ENCODE measurements around the gene TST.
"Not testable (repeated sequence)": the region's sequence is repeated elsewhere in the genome, so short reads cannot be mapped to it uniquely, and the experiment has no call there.

TST gene

GRCh38 chr22:37012956-37013355 is 6.3 kb downstream of the TST start:
- no peak for DNase-seq

GRCh38 chr22:37012262-37012904 is 6.9 kb downstream of the TST start:
- DNase-seq = peak; percentile 21 to 23

GRCh38 chr22:37011472-37011871 is 7.8 kb downstream of the TST start:
- DNase-seq = no peak

GRCh38 chr22:37010976-37011375 is 8.3 kb downstream of the TST start:
- no peak for DNase-seq

GRCh38 chr22:37010174-37010573 is 9.1 kb downstream of the TST start:
- no peak for DNase-seq

DNA sequence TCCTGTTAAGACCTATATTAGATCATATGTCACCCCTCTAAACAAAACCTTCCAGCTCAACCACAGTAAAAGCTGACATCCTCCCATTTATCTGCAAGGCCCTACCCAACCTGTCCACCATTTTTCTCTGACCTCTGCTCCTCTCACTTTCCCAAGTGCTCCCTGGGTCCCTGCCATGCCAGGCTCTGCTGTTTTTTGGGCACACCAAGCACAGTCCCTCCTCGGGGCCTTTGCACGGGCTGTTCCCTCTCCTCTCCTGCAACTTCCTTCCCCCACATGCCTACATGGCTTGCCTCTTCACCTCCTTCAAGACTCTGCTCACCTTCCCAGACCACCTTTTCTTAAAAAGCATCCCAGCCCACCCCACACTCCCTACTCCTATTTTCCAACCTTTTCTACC is 9.8 kb downstream of the TST start:
- DNase-seq = no peak

- no peak for DNase-seq
Measured at GRCh38 chr22:37008365-37008764, 10.9 kb downstream of the TST start.

- DNase-seq = no peak
Measured at GRCh38 chr22:37007651-37008050, 11.6 kb downstream of the TST start.

GRCh38 chr22:37002633-37003032 is 16.6 kb downstream of the TST start:
- DNase-seq = peak in 1 of 2 donors; percentile 40

DNA sequence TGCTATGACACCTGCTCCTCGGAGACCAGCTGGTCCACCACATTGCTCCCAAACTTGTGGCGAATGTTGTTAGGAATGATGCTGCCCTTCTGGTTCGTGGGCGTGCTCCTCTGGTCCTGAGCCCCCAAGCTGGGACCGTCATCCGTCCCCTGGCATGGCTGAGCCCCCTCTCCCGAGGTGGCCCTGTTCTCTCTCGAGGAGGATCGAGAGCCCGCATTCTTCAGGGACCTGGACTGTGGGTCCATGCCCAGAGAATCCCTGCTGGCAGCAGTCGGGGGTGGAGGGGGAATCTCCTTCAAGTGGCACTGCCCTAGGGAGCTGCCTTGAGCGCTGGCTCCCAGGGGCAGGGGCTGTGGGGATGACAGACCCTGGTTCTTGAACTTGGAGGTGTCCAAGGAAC is 17.4 kb downstream of the TST start:
- DNase-seq = no peak

- no peak for DNase-seq
Measured at GRCh38 chr22:37000676-37001534, 18.3 kb downstream of the TST start.

DNA sequence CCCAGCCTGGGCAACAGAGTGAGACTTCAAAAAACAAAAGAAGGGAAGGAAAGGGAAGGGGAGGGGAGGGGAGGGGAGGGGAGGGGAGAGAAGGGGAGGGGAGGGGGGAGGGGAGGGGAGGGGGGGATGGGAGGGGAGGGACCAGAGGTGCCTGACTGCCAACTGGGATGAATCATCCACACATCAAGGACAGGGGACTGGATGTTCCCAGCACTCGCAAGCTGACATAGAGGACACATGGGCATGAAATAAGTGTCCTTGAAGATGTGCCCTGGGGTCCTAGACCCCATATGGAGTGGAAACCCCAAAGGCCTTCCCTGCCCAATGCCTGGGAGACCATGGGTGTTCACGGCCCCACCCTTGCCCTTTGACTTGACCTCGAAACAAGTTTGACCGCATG is 19.8 kb downstream of the TST start:
- no peak for DNase-seq

GRCh38 chr22:36998620-36999351 is 20.5 kb downstream of the TST start:
- DNase-seq = no peak

DNA sequence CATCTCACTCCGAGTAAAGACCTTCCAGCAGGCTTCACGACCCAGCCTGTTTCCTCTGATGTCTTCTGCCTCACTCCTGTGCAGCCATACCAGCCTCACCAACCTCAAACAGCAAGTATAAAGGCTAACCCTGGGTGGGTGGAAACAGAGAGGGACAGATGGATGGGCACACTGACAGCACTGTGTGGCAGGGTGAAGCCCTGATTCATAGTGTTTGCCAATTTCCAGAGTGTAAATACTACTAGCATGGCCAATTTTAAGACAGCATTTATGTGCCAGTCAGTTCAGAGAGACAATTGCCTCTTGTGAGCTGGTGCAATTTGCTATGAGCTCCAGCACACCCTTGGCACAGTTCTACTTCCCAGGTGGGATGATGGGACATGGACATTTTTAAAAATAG is 21.5 kb downstream of the TST start:
- no peak for DNase-seq

GRCh38 chr22:36991206-36991605 is 28.0 kb downstream of the TST start:
- no peak for DNase-seq

- DNase-seq = no peak
Measured at GRCh38 chr22:36990457-36990856, 28.8 kb downstream of the TST start.

DNA sequence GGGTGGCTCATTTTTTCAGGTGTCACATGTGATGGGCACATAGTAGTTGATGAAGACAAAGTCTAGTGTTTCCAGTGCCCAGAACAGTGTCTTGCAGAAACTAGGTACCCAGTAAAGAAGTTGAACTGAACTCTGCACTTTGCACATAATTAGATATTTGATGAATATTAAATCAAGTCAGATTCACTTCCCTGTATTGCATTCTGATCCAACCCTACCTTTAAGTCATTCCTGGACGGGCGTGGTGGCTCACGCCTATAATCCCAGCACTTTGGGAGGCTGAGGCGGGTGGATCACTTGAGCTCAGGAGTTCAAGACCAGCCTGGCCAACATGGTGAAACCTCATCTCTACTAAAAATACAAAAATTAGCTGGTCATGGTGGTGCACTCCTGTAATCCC is 30.2 kb downstream of the TST start:
- not testable (repeated sequence) for DNase-seq

- no peak for DNase-seq
Measured at GRCh38 chr22:36988075-36988832, 31.0 kb downstream of the TST start.

GRCh38 chr22:36986242-36986821 is 32.9 kb downstream of the TST start:
- DNase-seq = no peak

- no peak for DNase-seq
Measured at GRCh38 chr22:36985211-36985889, 33.9 kb downstream of the TST start.

DNA sequence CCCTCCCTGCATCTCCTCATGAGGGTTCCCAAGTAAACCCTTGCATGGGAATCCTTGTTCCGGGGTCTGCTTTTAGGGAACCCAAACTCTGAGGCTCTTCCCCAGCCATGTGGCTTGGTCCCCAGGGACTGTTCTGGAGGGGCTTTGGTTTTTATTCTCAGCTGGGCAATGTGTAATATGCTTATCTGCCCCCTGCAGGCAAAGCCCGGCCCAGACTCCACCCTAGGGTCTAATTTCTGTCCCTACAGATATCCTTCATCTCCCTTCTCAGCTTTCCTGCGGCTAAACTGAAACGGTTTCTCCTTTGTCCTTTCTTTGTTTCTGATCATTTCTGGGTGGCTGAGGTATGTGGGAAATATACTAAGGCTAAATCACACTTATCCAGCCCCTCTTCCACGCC is 37.1 kb downstream of the TST start:
- no peak for DNase-seq

GRCh38 chr22:36981247-36981775 is 37.9 kb downstream of the TST start:
- no peak for DNase-seq
